Duodenal mucosa (tissue), 2 donors: Measurements from ENCODE around the gene CD44.

Experiments used
- H3K27ac ChIP-seq: one replicate; pipeline ENCODE4 v1.7.0; 2013; ENCODE audit warnings: low read depth, low read length
- H3K27me3 ChIP-seq, 2 donors: one replicate each; pipeline ENCODE4 v1.7.0; 2013; ENCODE audit warnings: low read length in 2 of 2, control low read depth in 1 of 2; ENCODE audit not compliant: insufficient read depth in 2 of 2, control insufficient read depth in 1 of 2
- H3K36me3 ChIP-seq, 2 donors: one replicate each; pipeline ENCODE4 v1.7.0; 2013; ENCODE audit warnings: low read length in 2 of 2, control low read depth in 1 of 2; ENCODE audit not compliant: insufficient read depth in 2 of 2, control insufficient read depth in 1 of 2
- H3K4me1 ChIP-seq, 2 donors: one replicate each; pipeline ENCODE4 v1.7.0; 2013; ENCODE audit warnings: low read length in 2 of 2, control low read depth in 1 of 2; ENCODE audit not compliant: insufficient read depth in 2 of 2, control insufficient read depth in 1 of 2
- H3K4me3 ChIP-seq, 2 donors: one replicate each; pipeline ENCODE4 v1.7.0; 2013; ENCODE audit warnings: low read length in 2 of 2, low read depth in 1 of 2
- H3K9ac ChIP-seq, 2 donors: one replicate each; pipeline ENCODE4 v1.7.0; 2013; ENCODE audit warnings: low read length in 2 of 2, low read depth in 1 of 2
- H3K9me3 ChIP-seq, 2 donors: one replicate each; pipeline ENCODE4 v1.7.0; 2013; ENCODE audit warnings: low read length in 2 of 2, control low read depth in 1 of 2; ENCODE audit not compliant: control insufficient read depth in 1 of 2

CD44 gene

DNA sequence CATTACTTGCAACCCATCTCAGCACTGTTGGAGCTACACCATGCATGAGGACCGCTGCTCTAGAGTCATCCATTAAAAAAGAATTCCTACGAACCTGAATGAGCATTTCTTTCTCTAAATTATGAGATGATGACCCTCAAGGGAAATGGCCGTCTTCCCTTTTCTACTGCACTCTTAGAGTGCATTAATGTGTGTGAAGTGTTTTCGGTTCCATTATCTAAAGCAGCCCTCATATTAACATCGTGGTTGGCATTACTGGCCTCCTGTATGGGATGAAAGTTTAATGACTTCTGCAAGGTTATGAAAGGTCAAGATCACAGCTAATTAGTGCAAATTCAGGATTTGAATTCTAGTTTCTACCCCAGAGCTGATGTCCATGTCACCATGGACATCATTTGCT, 16.7 kb downstream of the CD44 start:
- Histone ChIP-seq H3K36me3 (no peaks in the 10 kb centered on the region), H3K4me1 (peaks cover 34 to 41% of the 10 kb centered on the region in 2 donors), H3K9me3 (no peaks in the 10 kb centered on the region)

DNA sequence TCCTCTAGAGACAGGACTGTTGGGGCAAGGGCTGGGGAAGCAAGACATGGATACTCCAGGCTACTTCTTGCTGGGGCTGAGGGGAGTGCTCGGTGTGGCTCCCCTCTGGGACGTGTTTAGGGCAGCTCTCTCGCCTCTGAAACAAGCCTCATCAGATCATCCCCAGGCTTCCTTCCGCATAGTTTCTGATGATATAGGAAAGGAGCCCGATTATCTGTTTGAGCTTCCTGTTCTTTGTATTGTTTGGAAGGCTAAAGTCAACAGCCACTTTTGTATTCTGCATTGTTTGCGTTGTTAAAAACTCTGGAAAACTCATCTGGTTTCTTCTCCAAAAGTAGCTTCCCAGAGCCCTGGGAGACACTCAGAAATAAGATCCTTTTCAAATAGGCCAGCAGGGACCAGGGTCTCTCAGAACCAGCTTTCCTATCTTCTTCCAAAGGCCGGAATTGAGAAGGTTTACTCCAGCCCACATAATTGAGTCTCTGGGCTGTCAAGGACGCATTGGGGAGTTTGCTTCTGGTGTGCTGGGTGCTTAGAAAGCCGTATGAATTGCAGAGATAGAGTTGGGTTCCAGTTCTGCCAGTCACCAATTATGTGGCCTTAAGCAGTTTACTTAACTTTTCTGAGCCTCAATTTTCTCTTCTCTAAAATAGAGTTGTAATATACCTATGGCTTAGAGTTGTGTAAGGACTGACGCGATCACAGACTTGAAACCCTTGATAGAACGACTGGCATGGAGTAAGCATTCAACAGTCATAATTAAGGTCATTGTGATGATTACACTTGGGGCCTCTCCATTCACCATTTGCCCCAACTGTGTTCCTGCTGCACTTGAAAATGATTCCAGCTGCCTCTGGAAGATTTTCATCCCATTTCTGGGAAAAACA, 19.1 kb downstream of the CD44 start:
- peaks cover 31 to 45% of the 10 kb centered on the region in 2 donors for H3K4me1 ChIP-seq
- no peaks in the 10 kb centered on the region for H3K36me3 ChIP-seq
- no peaks in the 10 kb centered on the region for H3K27me3 ChIP-seq
- no peaks in the 10 kb centered on the region for H3K9me3 ChIP-seq
- no peak overlapping the region for H3K9ac ChIP-seq
- no peak overlapping the region for H3K4me3 ChIP-seq
- H3K27ac ChIP-seq, result no peak overlapping the region

More for the DNA sequence above, 16.7 kb downstream of the CD44 start:
- H3K27ac ChIP-seq, result no peak overlapping the region
- no peaks in the 10 kb centered on the region for H3K27me3 ChIP-seq
- H3K4me3 ChIP-seq, result no peak overlapping the region
- H3K9ac ChIP-seq, result no peak overlapping the region

DNA sequence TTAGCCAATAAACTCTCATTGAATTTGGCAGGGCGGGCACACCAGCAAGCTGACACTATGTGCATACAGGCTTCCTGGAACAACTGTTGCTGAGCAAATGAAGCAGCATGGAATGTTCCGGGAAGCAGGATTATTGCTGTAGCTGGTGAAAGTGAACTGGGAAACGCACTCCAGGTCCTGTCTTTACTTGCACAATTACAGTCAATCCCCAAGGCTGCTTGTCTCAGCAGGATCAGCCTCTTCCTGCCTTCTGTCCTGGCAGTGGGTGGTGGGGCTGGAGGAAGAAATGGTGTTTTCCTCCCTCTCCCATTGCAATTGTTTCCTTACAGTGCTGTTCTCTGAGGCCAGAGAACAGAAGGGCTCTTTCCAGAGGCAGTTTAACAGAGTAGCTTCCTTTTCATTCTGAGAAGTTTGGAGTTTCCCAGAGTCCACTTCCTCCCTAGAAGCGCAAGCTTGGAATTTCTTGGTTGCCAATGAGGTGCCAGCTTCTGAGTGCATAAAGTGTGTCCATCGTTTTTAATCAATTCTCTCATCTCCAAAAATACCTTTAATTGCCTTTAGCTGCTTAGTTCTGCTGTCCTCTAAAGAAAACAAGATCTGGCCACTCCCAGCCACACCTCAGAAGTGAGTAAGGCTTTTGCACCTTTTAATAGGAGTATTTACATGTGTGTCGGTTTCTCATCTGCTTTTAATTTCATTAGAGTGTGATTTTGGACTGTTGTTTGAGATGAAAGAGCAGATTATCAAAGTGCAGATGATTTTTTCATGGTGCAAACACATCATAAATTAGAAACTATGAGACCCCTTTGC, 19.9 kb downstream of the CD44 start:
- Histone ChIP-seq H3K9ac (no peak overlapping the region), H3K4me1 (peaks cover 40 to 47% of the 10 kb centered on the region in 2 donors), H3K36me3 (no peaks in the 10 kb centered on the region), H3K9me3 (no peaks in the 10 kb centered on the region), H3K4me3 (no peak overlapping the region), H3K27ac (no peak overlapping the region), H3K27me3 (no peaks in the 10 kb centered on the region)

DNA sequence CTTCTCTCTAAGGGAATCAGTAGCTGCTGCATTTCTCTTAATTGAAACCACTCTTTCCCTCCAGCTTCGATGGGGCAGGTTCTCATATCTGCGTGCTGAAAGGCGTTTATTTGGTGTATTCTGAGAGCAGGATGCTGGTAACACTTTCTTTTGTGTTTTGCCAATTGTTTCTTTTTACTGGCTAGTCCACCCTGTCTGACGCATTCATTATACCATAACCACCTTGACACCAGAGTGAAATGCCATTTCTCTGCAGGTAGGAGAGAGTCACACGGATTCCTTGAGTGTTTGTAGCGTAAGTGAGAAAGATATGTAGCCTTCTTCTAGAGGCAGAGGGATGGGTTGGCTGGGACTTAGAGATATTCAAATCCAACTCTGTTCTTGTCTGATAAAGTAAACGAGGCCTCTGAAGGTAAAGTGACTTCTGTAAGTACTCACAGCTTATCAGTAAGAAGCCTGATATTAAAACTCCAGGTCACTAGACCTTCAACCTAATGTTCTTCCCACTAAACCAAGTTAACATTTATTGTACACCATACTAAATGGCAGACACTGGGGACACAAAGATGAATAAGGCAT, 21.4 kb downstream of the CD44 start:
- Histone ChIP-seq H3K27ac (no peak overlapping the region), H3K27me3 (no peaks in the 10 kb centered on the region), H3K9me3 (no peaks in the 10 kb centered on the region), H3K9ac (no peak overlapping the region), H3K36me3 (no peaks in the 10 kb centered on the region), H3K4me3 (no peak overlapping the region), H3K4me1 (peaks cover 46 to 61% of the 10 kb centered on the region in 2 donors)

DNA sequence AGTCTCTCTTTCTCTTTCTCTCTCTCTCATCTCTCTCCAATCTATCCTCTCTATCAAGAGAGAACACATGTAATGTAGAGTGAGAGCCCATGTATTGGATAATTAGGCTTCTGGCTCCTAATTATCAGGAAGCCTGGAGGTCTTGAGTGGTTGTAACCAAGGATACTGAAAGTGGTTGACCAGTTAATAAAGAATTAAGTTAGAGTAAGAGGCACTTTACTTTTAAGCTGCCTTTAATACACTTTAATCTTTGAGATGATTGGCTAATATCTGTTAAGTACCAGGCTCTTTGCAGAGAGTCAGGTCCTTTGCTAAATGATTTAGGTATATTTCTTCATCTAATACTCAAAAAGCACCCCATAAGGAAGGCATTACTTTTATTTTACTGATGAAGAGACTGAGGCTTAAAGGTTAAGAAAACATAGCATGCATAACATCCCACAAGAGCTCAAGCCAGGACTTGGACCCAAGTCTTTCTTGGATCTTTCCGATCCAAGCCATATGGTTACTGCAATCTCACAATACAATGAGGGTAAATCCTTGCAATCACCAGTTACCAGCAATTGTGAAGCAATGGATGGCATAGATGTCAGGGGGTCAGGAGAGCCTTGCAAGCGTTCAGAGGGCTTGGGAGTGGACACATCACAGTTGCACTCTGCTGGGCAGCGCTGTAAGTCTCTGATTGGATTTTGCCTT, 22.1 kb downstream of the CD44 start:
- Histone ChIP-seq H3K27me3 (no peaks in the 10 kb centered on the region), H3K9ac (no peak overlapping the region), H3K27ac (no peak overlapping the region), H3K4me1 (peaks cover 46 to 68% of the 10 kb centered on the region in 2 donors), H3K36me3 (no peaks in the 10 kb centered on the region), H3K9me3 (no peaks in the 10 kb centered on the region), H3K4me3 (no peak overlapping the region)

DNA sequence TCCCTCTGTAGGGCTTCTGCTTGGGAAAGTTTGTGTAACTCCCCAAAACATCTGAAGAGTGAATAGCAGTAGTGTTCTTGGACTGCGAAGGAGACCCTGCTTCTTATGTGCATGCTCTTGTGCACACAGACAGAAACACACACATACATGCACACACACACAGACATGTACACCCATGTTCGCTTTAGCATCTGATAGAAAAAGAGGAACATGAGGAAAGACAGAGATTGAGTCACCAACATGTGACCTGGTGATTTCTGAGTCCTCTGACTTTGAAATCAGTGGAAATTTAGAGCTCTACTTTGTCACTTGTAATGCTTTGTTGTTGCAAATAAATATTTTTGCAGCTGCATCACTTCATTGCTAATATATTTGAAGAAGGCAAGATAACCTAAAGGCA, 23.8 kb downstream of the CD44 start:
- Histone ChIP-seq H3K27me3 (no peaks in the 10 kb centered on the region), H3K4me3 (no peak overlapping the region), H3K36me3 (no peaks in the 10 kb centered on the region), H3K4me1 (peaks cover 53 to 81% of the 10 kb centered on the region in 2 donors), H3K27ac (no peak overlapping the region), H3K9ac (no peak overlapping the region), H3K9me3 (no peaks in the 10 kb centered on the region)

DNA sequence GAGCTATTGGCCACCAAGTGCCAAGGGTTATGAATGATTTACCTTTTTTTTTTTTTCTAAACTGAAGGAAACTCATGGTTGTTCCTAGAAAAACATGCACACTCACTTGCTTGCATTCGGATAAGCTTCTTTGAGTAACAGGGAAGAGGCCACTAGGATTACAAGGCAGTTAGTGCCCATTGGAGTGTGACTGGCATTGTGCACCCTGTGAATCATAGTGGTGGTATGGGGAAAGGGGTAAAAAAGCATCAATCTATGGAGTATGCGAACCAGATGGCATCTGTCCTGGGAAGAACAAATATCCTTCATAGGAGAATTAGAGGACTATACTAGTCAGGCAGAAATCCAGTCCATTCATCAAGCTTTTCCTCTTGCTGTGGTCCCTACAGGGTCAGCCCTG, 24.2 kb downstream of the CD44 start:
- Histone ChIP-seq H3K4me1 (peaks cover 53 to 81% of the 10 kb centered on the region in 2 donors), H3K36me3 (no peaks in the 10 kb centered on the region), H3K27me3 (no peaks in the 10 kb centered on the region), H3K27ac (no peak overlapping the region), H3K9ac (no peak overlapping the region), H3K4me3 (no peak overlapping the region), H3K9me3 (no peaks in the 10 kb centered on the region)

DNA sequence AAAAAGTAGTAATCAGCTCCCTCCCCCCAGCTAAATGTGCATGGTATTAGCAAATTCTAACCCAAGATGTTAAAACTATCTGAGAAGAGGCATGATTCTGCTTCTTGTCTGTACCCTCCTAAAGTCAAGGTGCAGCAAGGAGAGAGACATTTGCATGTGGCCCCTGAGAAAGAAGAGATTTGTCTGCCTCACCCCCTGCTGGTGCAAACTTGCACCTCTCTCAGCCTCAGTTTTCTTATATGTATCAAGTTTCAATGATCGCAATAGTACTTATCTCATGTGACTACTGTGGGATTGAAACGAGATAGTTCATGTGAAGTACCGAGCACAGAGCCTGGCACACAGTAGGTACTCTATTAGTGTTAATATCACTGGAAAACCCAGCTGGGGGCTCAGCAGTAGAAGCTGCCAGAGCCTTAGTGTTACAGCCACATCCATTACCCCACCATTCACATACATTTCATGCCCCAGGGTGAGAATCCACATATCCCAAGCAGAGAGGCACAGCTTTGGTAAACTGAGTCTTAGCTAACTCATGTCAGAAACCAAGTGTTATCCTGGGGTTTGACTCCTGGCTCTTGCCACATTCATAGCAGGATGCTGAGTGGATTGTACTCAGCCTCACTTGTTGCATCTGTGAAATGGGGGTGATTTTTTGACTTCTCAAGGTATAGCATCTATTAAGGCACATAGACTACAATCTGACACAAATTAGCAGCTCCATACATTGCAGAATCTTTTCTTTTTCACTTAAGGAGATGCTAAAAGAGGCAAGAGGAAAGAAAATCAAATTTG, 24.9 kb downstream of the CD44 start:
- no peak overlapping the region for H3K27ac ChIP-seq
- no peaks in the 10 kb centered on the region for H3K27me3 ChIP-seq
- H3K4me1 ChIP-seq, result peaks cover 51 to 81% of the 10 kb centered on the region in 2 donors

DNA sequence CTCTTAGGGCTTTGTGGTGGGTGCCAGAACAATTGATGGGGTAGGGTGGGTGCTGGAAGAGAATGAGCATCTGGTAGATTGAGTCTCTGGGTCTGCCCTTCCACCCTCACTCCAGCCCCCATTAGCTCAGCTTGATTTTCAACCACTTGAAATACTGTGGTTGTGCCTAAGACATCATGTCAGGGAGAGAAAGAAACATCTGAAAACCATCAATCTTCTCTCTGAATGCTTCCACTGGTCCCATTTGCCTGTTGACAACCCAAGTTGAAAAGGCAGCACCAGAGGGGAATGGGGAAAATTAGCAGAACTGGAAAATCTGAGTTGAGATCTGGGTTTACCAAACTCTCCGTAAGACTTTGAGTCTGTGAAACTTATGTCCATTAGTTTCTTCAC, 26.1 kb downstream of the CD44 start:
- Histone ChIP-seq H3K27me3 (no peaks in the 10 kb centered on the region), H3K36me3 (no peaks in the 10 kb centered on the region), H3K9ac (no peak overlapping the region), H3K4me3 (no peak overlapping the region), H3K27ac (no peak overlapping the region), H3K4me1 (peaks cover 39 to 76% of the 10 kb centered on the region in 2 donors), H3K9me3 (no peaks in the 10 kb centered on the region)

More for the DNA sequence above, 24.9 kb downstream of the CD44 start:
- Histone ChIP-seq H3K36me3 (no peaks in the 10 kb centered on the region), H3K9ac (no peak overlapping the region), H3K4me3 (no peak overlapping the region), H3K9me3 (no peaks in the 10 kb centered on the region)
